CD4-positive, alpha-beta T cell treated with Interleukin-4 for 1 hour (primary cell): ENCODE measurements around the gene CACNA1B.
A peak's percentile ranks its signal among the peaks of the same experiment; 100 is the strongest.

ENCODE experiments used
- DNase-seq, 2 donors: peaks; one replicate each; pipeline ENCODE4 v3.0.0-alpha.2; 2020 to 2022

CACNA1B gene

GRCh38 chr9:138020120-138020794, 142.7 kb downstream of the CACNA1B start:
- DNase-seq: no peak

GRCh38 chr9:138020795-138021182, 143.2 kb downstream of the CACNA1B start:
- DNase-seq: no peak

- no peak for DNase-seq
Measured at GRCh38 chr9:138021251-138022056, 143.9 kb downstream of the CACNA1B start.

GRCh38 chr9:138022121-138022741, 144.6 kb downstream of the CACNA1B start:
- DNase-seq: no peak

GRCh38 chr9:138022756-138023393, 145.3 kb downstream of the CACNA1B start:
- no peak for DNase-seq

GRCh38 chr9:138023394-138024124, 146.0 kb downstream of the CACNA1B start:
- DNase-seq: no peak

- DNase-seq: no peak
Measured at GRCh38 chr9:138024131-138024530, 146.5 kb downstream of the CACNA1B start.

GRCh38 chr9:138024831-138025291, 147.3 kb downstream of the CACNA1B start:
- DNase-seq: no peak

GRCh38 chr9:138025417-138025816, 147.8 kb downstream of the CACNA1B start:
- no peak for DNase-seq

- DNase-seq: peak in 1 of 2 donors; percentile 3
Measured at GRCh38 chr9:138025908-138026307, 148.3 kb downstream of the CACNA1B start.

- no peak for DNase-seq
Measured at GRCh38 chr9:138028596-138028995, 151.0 kb downstream of the CACNA1B start.

GRCh38 chr9:138031186-138031585, 153.6 kb downstream of the CACNA1B start:
- DNase-seq: no peak

- DNase-seq: peak in 1 of 2 donors; percentile 8
Measured at GRCh38 chr9:138033950-138034349, 156.4 kb downstream of the CACNA1B start.

- DNase-seq: no peak
Measured at GRCh38 chr9:138037140-138037539, 159.6 kb downstream of the CACNA1B start.

- peak in 1 of 2 donors; percentile 7 for DNase-seq
Measured at GRCh38 chr9:138038244-138038671, 160.7 kb downstream of the CACNA1B start.

- DNase-seq: peak in 1 of 2 donors; percentile 2
Measured at GRCh38 chr9:138040446-138041430, 163.2 kb downstream of the CACNA1B start.

GRCh38 chr9:138042146-138042545, 164.6 kb downstream of the CACNA1B start:
- DNase-seq: peak in 1 of 2 donors; percentile 2

- DNase-seq: peak in 1 of 2 donors; percentile 3
Measured at GRCh38 chr9:138042640-138043039, 165.1 kb downstream of the CACNA1B start.

- peak in 1 of 2 donors; percentile 7 for DNase-seq
Measured at GRCh38 chr9:138043061-138043410, 165.5 kb downstream of the CACNA1B start.

- peak in 1 of 2 donors; percentile 7 for DNase-seq
Measured at GRCh38 chr9:138043411-138044345, 166.1 kb downstream of the CACNA1B start.
